ENCODE data around the gene ELOVL5. TPM values are rescaled to one million over a fixed set of nuclear protein-coding genes. Genes with fewer than 3 reads are reported as not detected.

ELOVL5 gene
- total RNA-seq, 6 experiments from 2014 or later, result 82.0 to 104 (median 89.1) TPM

DNA sequence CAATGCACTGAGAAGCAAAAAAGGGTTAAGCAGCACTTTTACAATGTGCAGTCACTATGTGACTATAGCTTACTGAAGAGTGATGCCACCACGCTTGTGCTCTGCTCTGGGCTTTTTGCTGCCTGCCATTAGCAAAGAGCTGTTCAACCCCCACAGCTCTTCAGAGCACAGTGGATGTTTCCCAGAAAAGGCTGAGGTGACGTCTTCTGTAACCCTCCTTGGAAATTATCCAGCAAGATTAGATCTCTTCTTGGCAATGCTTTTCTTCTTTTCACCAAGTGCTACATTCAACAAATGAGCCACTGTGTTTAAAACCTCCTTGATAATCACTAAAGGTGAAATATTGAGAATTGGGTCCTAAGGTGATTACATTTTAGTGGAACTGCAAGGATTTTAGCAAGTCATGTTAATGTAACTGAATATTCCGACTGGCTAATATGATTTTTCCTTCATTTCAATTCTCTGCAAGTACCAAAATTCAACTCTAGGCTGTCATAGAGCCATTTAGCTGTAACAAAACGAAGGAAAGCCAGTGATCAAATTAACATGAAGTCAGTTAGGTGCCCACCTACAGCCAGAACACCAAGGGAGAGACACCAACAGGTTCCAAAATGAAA, 34.9 kb downstream of the ELOVL5 start:
- TF ChIP-seq, protein P1, sequence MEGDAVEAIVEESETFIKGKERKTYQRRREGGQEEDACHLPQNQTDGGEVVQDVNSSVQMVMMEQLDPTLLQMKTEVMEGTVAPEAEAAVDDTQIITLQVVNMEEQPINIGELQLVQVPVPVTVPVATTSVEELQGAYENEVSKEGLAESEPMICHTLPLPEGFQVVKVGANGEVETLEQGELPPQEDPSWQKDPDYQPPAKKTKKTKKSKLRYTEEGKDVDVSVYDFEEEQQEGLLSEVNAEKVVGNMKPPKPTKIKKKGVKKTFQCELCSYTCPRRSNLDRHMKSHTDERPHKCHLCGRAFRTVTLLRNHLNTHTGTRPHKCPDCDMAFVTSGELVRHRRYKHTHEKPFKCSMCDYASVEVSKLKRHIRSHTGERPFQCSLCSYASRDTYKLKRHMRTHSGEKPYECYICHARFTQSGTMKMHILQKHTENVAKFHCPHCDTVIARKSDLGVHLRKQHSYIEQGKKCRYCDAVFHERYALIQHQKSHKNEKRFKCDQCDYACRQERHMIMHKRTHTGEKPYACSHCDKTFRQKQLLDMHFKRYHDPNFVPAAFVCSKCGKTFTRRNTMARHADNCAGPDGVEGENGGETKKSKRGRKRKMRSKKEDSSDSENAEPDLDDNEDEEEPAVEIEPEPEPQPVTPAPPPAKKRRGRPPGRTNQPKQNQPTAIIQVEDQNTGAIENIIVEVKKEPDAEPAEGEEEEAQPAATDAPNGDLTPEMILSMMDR (IDR thresholded peaks at IDR 0.05), result no peak; the same call in 1 of the 2 replicates
- H3K9me3 Mint-ChIP-seq, result peaks cover 6% of the 10 kb centered on the region; the same call in 1 of the 2 replicates
- H3K27ac Mint-ChIP-seq, result no peak overlapping the region
- DNase-seq, result peak; percentile 36
- no peak overlapping the region for H3K4me3 Mint-ChIP-seq
- peaks cover 77% of the 10 kb centered on the region for H3K4me1 Mint-ChIP-seq (ENCODE audit: low read depth)
- no peaks in the 10 kb centered on the region; the same call in 1 of the 2 replicates for H3K27me3 Mint-ChIP-seq (ENCODE audit: insufficient read depth)
- peaks cover 9% of the 10 kb centered on the region for H3K36me3 Mint-ChIP-seq (ENCODE audit: low read depth)

DNA sequence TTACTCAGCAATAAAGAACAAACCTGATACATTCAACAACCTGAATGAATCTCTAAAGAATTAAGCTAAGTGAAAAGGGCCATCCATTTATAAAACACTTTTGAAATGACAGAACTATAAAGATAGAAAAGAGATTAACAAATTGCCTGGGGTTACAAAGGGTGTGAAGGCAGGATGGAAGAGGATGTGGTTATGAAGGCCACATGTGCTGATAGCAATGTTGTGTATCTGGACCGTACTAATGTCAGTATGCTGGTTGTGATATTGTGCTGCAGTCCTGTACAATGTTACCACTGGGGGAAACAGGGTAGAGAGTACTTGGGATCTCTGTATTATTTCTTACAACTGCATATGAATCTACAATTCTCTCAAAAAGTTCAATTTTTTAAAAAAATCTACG, 36.4 kb downstream of the ELOVL5 start:
- Mint-ChIP-seq H3K27ac (peak overlapping the region; percentile 6), H3K36me3 (ENCODE audit: low read depth) (peaks cover 9% of the 10 kb centered on the region)

DNA sequence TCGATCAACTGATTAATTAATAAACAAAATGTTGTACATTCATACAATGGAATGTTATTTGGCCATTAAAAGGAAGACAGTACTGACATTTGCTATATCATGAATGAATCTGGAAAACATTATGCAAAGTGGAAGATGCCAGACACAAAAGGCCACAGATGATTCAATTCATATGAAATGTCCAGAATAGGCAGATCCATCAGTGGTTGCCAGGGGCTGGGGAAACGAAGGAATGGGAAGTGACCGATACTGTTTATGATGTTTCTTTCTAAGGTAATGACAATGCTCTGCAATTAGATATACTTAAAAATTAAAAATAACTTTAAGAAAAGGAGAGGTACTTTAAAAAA, 37.2 kb downstream of the ELOVL5 start:
- peak overlapping the region; percentile 25 for H3K27ac Mint-ChIP-seq
- DNase-seq, result peak; percentile 53
- peaks cover 98% of the 10 kb centered on the region for H3K4me1 Mint-ChIP-seq (ENCODE audit: low read depth)
- H3K9me3 Mint-ChIP-seq, result peaks cover 6% of the 10 kb centered on the region; the same call in 1 of the 2 replicates
- TF ChIP-seq, protein P1 (IDR thresholded peaks at IDR 0.05), result no peak
- H3K27me3 Mint-ChIP-seq (ENCODE audit: insufficient read depth), result no peaks in the 10 kb centered on the region; the same call in 1 of the 2 replicates
- peak overlapping the region; percentile 15; the same call in 1 of the 2 replicates for H3K4me3 Mint-ChIP-seq
- peaks cover 9% of the 10 kb centered on the region for H3K36me3 Mint-ChIP-seq (ENCODE audit: low read depth)

More for the DNA sequence above, 36.4 kb downstream of the ELOVL5 start:
- Mint-ChIP-seq H3K27me3 (ENCODE audit: insufficient read depth) (no peaks in the 10 kb centered on the region; the same call in 1 of the 2 replicates), H3K4me3 (peak overlapping the region; percentile 22), H3K9me3 (peaks cover 6% of the 10 kb centered on the region; the same call in 1 of the 2 replicates), H3K4me1 (ENCODE audit: low read depth) (peaks cover 92% of the 10 kb centered on the region)
- no peak for DNase-seq
- TF ChIP-seq, protein P1 (IDR thresholded peaks at IDR 0.05), result no peak

DNA sequence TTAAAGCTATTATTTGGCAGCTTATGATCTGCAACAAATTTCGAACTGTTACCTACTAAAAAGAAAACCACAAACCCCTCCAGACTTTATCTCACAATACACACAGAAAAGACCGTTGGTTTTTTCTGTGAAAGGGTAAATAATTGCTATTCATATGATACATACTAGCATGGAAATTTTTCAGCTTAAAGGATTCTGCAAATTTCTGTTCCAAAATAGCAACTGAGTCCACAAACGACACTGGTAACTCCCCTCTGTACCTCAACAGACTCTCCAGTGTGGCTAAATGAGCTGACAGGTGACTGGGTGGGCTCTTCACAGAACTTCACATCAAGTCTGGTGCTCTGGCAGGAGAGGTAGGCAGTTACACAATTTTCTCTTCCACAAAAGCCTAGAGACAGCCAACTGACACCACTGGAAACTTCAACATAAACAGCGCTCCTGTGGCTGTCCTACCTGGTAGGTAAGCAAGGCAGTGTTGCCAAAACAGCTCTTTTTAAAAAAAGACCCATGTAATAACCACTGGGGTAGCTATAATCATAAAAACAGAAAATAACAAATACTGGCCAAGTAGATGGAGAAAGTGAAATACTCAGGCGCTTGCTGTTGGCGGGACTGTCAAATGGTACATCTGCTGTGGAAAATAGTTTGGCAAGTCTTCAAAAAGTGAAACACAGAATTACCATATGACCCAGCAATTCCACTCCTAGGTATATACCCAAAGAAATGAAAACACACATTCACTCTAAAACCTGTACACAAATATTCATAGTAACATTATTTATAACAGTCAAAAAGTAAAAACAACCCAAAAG, 37.8 kb downstream of the ELOVL5 start:
- peaks cover 9% of the 10 kb centered on the region for H3K36me3 Mint-ChIP-seq (ENCODE audit: low read depth)
- TF ChIP-seq, protein P1 (IDR thresholded peaks at IDR 0.05), result no peak
- peak overlapping the region; percentile 25 for H3K27ac Mint-ChIP-seq
- DNase-seq, result no peak
- no peaks in the 10 kb centered on the region; the same call in 1 of the 2 replicates for H3K27me3 Mint-ChIP-seq (ENCODE audit: insufficient read depth)
- H3K4me1 Mint-ChIP-seq (ENCODE audit: low read depth), result peaks cover 97% of the 10 kb centered on the region
- 0 out of 2 replicates have a peak overlapping the region, but pooled peaks have one; percentile 15 for H3K4me3 Mint-ChIP-seq
- H3K9me3 Mint-ChIP-seq, result peaks cover 6% of the 10 kb centered on the region; the same call in 1 of the 2 replicates

DNA sequence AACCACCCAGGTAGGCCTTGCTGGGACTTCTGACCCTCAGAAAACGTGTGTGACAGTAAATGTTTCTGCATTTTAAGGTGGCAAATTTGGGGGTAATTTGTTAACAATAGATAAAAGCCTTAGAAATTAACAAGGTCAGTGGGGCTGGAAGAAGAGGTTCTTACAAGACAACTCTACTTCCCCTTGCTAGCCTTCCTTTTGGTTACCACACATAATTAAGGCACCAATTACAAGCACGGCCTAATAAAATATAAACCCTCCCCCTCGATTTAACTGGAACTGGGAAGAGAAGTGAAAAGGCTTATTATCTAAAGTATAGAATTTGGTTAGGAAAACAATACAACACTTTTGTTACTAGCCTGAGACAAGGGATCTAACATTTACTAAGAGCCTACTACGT, 38.8 kb downstream of the ELOVL5 start:
- Mint-ChIP-seq H3K27me3 (ENCODE audit: insufficient read depth) (no peaks in the 10 kb centered on the region), H3K4me3 (no peak overlapping the region)

More for the DNA sequence above, 38.8 kb downstream of the ELOVL5 start:
- TF ChIP-seq, protein P1 (IDR thresholded peaks at IDR 0.05), result no peak
- peaks cover 6% of the 10 kb centered on the region; the same call in 1 of the 2 replicates for H3K9me3 Mint-ChIP-seq
- DNase-seq, result no peak
- peaks cover 86% of the 10 kb centered on the region for H3K4me1 Mint-ChIP-seq (ENCODE audit: low read depth)
- H3K27ac Mint-ChIP-seq, result no peak overlapping the region
- peaks cover 9% of the 10 kb centered on the region for H3K36me3 Mint-ChIP-seq (ENCODE audit: low read depth)

Data from HFFc6 (cell line).